ENCODE results near the gene ABHD17A. TPM values are rescaled to one million over a fixed set of nuclear protein-coding genes. Genes with fewer than 3 reads are reported as not detected.

Gene ABHD17A
- total RNA-seq, 1 experiment from 2014 or later = 68.2 TPM

- no peak overlapping the region for H3K4me2 ChIP-seq (ENCODE audit: low read length)
- ChIA-PET RAD21 (ENCODE audit: low non-redundant PET in 1 of 2, low total read pairs in 2 of 2, uncharacterized antibody in 2 of 2, unreplicated experiment in 2 of 2) (no interaction called here), CTCF (interaction anchor here (1.4 kb wide), 1 partner anchor 11 kb away, joined by 6 read pairs; no protein-coding TSS in a partner anchor), POLR2A (no interaction called here)
- no peaks in the 10 kb centered on the region for H3K9me2 ChIP-seq (ENCODE audit: insufficient read depth)
- H3K79me2 ChIP-seq (ENCODE audit: insufficient read depth, low read length) = peaks cover 14% of the 10 kb centered on the region; the same call in 1 of the 2 replicates
- no TSS peak for BruUV-seq (replicated peaks)
- ATAC-seq (no peak), DNase-seq (ENCODE audit: low read depth, low spot score) (no peak)
- H4K20me1 ChIP-seq (ENCODE audit: insufficient read depth) = no peaks in the 10 kb centered on the region
- no peak overlapping the region for H2AFZ ChIP-seq (ENCODE audit: low read depth, low read length, poor library complexity, severe bottlenecking)
- no peak overlapping the region for H3K9ac ChIP-seq (ENCODE audit: low read length)
- intact Hi-C loops (cut with micrococcal nuclease) = no loop called here
- H3K27me3 ChIP-seq (ENCODE audit: insufficient read depth, low read length) = no peaks in the 10 kb centered on the region
- TF ChIP-seq CTCF (IDR thresholded peaks at IDR 0.05 in 2 of 3, conservative IDR thresholded peaks at IDR 0.05 in 1 of 3; ENCODE audit: borderline replicate concordance in 1 of 3, insufficient read depth in 1 of 3, low read depth in 2 of 3, low read length in 2 of 3) (no peak), ZNF274 (IDR thresholded peaks at IDR 0.05; ENCODE audit: low read depth, low read length) (no peak), CEBPB (IDR thresholded peaks at IDR 0.05; ENCODE audit: low read depth) (no peak), TCF7L2 (IDR thresholded peaks at IDR 0.05; ENCODE audit: borderline replicate concordance, extremely low read depth, insufficient read depth, insufficient read length) (no peak), EZH2 (IDR thresholded peaks at IDR 0.05) (no peak), POLR2A (IDR thresholded peaks at IDR 0.05; ENCODE audit: borderline replicate concordance, extremely low read depth, insufficient read depth, insufficient read length) (no peak), SRF (IDR thresholded peaks at IDR 0.05; ENCODE audit: low read depth) (no peak), EZH2phosphoT487 (IDR thresholded peaks at IDR 0.05; ENCODE audit: borderline replicate concordance) (no peak), REST (IDR thresholded peaks at IDR 0.05; ENCODE audit: low read depth) (no peak), POLR2AphosphoS5 (IDR thresholded peaks at IDR 0.05; ENCODE audit: low read depth, low read length) (no peak), ELF1 (IDR thresholded peaks at IDR 0.05; ENCODE audit: borderline replicate concordance, low read depth) (no peak), ZBTB33 (IDR thresholded peaks at IDR 0.05; ENCODE audit: extremely low read depth, insufficient replicate concordance, low read length) (no peak), ZFX (IDR thresholded peaks at IDR 0.05) (no peak), SIN3A (IDR thresholded peaks at IDR 0.05; ENCODE audit: low read depth) (no peak), MAX (IDR thresholded peaks at IDR 0.05) (no peak), JUND (IDR thresholded peaks at IDR 0.05) (no peak), YY1 (IDR thresholded peaks at IDR 0.05; ENCODE audit: extremely low read depth, insufficient replicate concordance, low read depth, low read length) (no peak)
- peaks cover 6% of the 10 kb centered on the region in 2 experiments; a peak in 3 of 4 replicates for H3K36me3 ChIP-seq (ENCODE audit: control insufficient read depth in 1 of 2, insufficient read depth in 2 of 2, low read length in 2 of 2)
- H3K4me3 ChIP-seq (replicated peaks in 1 of 2; ENCODE audit: low read depth in 1 of 2, low read length in 2 of 2) = no peak overlapping the region
- no peaks in the 10 kb centered on the region for H3K9me3 ChIP-seq (ENCODE audit: control insufficient read depth in 1 of 2, insufficient read depth in 1 of 2, low read depth in 1 of 2, low read length in 2 of 2)
- no peak overlapping the region for H3K27ac ChIP-seq (ENCODE audit: low read depth, low read length)
- H3K4me1 ChIP-seq (ENCODE audit: control insufficient read depth in 1 of 2, insufficient read depth in 2 of 2, low read length in 2 of 2) = no peaks in the 10 kb centered on the region
Observed at GRCh38 chr19:1918975-1919374, 33.7 kb upstream of the ABHD17A start.
